ENCODE results near the gene PSMD14. TPM values are rescaled to one million over a fixed set of nuclear protein-coding genes. Genes with fewer than 3 reads are reported as not detected.

Gene PSMD14
- total RNA-seq, 1 experiment from 2014 or later, result 118 TPM

DNA sequence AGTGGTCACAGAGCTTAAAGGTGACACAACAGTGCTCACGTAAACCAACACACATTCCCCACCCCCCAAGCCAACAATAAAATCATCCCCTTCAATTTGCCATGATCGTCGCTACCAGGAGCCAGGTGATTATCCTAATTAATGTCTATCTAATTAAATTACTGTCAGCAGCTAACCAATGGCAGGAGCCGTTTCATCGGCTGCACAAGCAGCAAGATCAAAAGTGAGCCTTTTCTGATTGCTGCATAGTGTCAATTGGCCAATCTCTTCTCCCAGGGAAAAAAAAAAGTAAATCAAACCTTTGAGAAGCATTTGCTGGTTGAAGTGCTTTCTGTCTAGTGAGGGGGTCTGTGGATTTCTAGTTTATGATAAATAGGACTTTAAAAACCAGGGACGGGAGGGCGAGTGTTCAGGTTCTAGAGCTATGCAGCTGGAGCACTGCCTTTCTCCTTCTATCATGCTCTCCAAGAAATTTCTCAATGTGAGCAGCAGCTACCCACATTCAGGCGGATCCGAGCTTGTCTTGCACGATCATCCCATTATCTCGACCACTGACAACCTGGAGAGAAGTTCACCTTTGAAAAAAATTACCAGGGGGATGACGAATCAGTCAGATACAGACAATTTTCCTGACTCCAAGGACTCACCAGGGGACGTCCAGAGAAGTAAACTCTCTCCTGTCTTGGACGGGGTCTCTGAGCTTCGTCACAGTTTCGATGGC is 107.9 kb downstream of the PSMD14 start, which contains the start of gene TBR1:
Gene TBR1 (plus strand): TSS at position 311 of the 721 bp plus-strand sequence. CDS start 114 bp downstream, at position 425.
- no peaks in the 10 kb centered on the region for H3K9me3 ChIP-seq (ENCODE audit: control insufficient read depth in 1 of 2, insufficient read depth in 1 of 2, low read depth in 1 of 2, low read length in 2 of 2)
- no peak within 1 kb of the TSS for H2AFZ ChIP-seq (ENCODE audit: low read depth, low read length, poor library complexity, severe bottlenecking)
- H3K9me2 ChIP-seq (ENCODE audit: insufficient read depth), result no peaks in the 10 kb centered on the region
- no peak for TF ChIP-seq ZFX (IDR thresholded peaks at IDR 0.05)
- TF ChIP-seq, protein P1, sequence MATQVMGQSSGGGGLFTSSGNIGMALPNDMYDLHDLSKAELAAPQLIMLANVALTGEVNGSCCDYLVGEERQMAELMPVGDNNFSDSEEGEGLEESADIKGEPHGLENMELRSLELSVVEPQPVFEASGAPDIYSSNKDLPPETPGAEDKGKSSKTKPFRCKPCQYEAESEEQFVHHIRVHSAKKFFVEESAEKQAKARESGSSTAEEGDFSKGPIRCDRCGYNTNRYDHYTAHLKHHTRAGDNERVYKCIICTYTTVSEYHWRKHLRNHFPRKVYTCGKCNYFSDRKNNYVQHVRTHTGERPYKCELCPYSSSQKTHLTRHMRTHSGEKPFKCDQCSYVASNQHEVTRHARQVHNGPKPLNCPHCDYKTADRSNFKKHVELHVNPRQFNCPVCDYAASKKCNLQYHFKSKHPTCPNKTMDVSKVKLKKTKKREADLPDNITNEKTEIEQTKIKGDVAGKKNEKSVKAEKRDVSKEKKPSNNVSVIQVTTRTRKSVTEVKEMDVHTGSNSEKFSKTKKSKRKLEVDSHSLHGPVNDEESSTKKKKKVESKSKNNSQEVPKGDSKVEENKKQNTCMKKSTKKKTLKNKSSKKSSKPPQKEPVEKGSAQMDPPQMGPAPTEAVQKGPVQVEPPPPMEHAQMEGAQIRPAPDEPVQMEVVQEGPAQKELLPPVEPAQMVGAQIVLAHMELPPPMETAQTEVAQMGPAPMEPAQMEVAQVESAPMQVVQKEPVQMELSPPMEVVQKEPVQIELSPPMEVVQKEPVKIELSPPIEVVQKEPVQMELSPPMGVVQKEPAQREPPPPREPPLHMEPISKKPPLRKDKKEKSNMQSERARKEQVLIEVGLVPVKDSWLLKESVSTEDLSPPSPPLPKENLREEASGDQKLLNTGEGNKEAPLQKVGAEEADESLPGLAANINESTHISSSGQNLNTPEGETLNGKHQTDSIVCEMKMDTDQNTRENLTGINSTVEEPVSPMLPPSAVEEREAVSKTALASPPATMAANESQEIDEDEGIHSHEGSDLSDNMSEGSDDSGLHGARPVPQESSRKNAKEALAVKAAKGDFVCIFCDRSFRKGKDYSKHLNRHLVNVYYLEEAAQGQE (IDR thresholded peaks at IDR 0.05; ENCODE audit: low read depth), result no peak
- no peak for TF ChIP-seq SIN3A (IDR thresholded peaks at IDR 0.05; ENCODE audit: low read depth)
- no peak for TF ChIP-seq ZNF274 (IDR thresholded peaks at IDR 0.05; ENCODE audit: low read depth, low read length)
- no peak for TF ChIP-seq POLR2A (IDR thresholded peaks at IDR 0.05; ENCODE audit: borderline replicate concordance, extremely low read depth, insufficient read depth, insufficient read length)
- no peak for TF ChIP-seq EZH2phosphoT487 (IDR thresholded peaks at IDR 0.05; ENCODE audit: borderline replicate concordance)
- TF ChIP-seq EGR1 (IDR thresholded peaks at IDR 0.05; ENCODE audit: low read depth), result no peak
- no peak for TF ChIP-seq TCF7L2 (IDR thresholded peaks at IDR 0.05; ENCODE audit: borderline replicate concordance, extremely low read depth, insufficient read depth, insufficient read length)
- TF ChIP-seq RAD21 (IDR thresholded peaks at IDR 0.05; ENCODE audit: low read depth), result no peak
- TF ChIP-seq ELF1 (IDR thresholded peaks at IDR 0.05; ENCODE audit: borderline replicate concordance, low read depth), result no peak
- TF ChIP-seq CEBPB (IDR thresholded peaks at IDR 0.05; ENCODE audit: low read depth), result no peak
- TF ChIP-seq SRF (IDR thresholded peaks at IDR 0.05; ENCODE audit: low read depth), result no peak
- TF ChIP-seq POLR2AphosphoS5 (IDR thresholded peaks at IDR 0.05; ENCODE audit: low read depth, low read length), result no peak
- TF ChIP-seq, protein P2, sequence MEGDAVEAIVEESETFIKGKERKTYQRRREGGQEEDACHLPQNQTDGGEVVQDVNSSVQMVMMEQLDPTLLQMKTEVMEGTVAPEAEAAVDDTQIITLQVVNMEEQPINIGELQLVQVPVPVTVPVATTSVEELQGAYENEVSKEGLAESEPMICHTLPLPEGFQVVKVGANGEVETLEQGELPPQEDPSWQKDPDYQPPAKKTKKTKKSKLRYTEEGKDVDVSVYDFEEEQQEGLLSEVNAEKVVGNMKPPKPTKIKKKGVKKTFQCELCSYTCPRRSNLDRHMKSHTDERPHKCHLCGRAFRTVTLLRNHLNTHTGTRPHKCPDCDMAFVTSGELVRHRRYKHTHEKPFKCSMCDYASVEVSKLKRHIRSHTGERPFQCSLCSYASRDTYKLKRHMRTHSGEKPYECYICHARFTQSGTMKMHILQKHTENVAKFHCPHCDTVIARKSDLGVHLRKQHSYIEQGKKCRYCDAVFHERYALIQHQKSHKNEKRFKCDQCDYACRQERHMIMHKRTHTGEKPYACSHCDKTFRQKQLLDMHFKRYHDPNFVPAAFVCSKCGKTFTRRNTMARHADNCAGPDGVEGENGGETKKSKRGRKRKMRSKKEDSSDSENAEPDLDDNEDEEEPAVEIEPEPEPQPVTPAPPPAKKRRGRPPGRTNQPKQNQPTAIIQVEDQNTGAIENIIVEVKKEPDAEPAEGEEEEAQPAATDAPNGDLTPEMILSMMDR (IDR thresholded peaks at IDR 0.05 in 2 of 3, conservative IDR thresholded peaks at IDR 0.05 in 1 of 3; ENCODE audit: borderline replicate concordance in 1 of 3, insufficient read depth in 1 of 3, low read depth in 2 of 3, low read length in 2 of 3), result no peak
- no peak for TF ChIP-seq SP1 (IDR thresholded peaks at IDR 0.05; ENCODE audit: low read depth)
- TF ChIP-seq EZH2 (IDR thresholded peaks at IDR 0.05), result no peak
- TF ChIP-seq, protein P3, sequence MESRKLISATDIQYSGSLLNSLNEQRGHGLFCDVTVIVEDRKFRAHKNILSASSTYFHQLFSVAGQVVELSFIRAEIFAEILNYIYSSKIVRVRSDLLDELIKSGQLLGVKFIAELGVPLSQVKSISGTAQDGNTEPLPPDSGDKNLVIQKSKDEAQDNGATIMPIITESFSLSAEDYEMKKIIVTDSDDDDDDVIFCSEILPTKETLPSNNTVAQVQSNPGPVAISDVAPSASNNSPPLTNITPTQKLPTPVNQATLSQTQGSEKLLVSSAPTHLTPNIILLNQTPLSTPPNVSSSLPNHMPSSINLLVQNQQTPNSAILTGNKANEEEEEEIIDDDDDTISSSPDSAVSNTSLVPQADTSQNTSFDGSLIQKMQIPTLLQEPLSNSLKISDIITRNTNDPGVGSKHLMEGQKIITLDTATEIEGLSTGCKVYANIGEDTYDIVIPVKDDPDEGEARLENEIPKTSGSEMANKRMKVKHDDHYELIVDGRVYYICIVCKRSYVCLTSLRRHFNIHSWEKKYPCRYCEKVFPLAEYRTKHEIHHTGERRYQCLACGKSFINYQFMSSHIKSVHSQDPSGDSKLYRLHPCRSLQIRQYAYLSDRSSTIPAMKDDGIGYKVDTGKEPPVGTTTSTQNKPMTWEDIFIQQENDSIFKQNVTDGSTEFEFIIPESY (IDR thresholded peaks at IDR 0.05; ENCODE audit: extremely low read depth, insufficient replicate concordance, low read length), result no peak
- H3K9ac ChIP-seq (ENCODE audit: low read length), result no peak within 1 kb of the TSS
- BruUV-seq (replicated peaks), result no TSS peak
- H3K27me3 ChIP-seq (ENCODE audit: insufficient read depth, low read length), result no peaks in the 10 kb centered on the region
- ChIA-PET POLR2A (no interaction called here), CTCF (no interaction called here), RAD21 (ENCODE audit: low non-redundant PET in 1 of 2, low total read pairs in 2 of 2, uncharacterized antibody in 2 of 2, unreplicated experiment in 2 of 2) (no interaction called here)
- no peak for DNase-seq (ENCODE audit: low read depth, low spot score)
- no peak within 1 kb of the TSS for H3K4me2 ChIP-seq (ENCODE audit: low read length)
- no peaks in the 10 kb centered on the region for H3K79me2 ChIP-seq (ENCODE audit: insufficient read depth, low read length)
- no peak within 1 kb of the TSS for H3K4me3 ChIP-seq (replicated peaks in 1 of 2; ENCODE audit: low read depth in 1 of 2, low read length in 2 of 2)
- no peak for ATAC-seq
- no peak within 1 kb of the TSS for H3K27ac ChIP-seq (ENCODE audit: low read depth, low read length)
- intact Hi-C loops (cut with micrococcal nuclease), result no loop called here
- H3K36me3 ChIP-seq (ENCODE audit: control insufficient read depth in 1 of 2, insufficient read depth in 2 of 2, low read length in 2 of 2), result peaks cover 3 to 5% of the 10 kb centered on the region in 2 experiments; a peak in 2 of 4 replicates
- no peaks in the 10 kb centered on the region for H3K4me1 ChIP-seq (ENCODE audit: control insufficient read depth in 1 of 2, insufficient read depth in 2 of 2, low read length in 2 of 2)
- H4K20me1 ChIP-seq (ENCODE audit: insufficient read depth), result no peaks in the 10 kb centered on the region

Measured in HCT116 (cell line).